NOMO-1 treated with DMSO at 0.1 percent for 48 hours (cell line): ENCODE data around the gene SORBS1.
A peak's percentile ranks its signal among the peaks of the same experiment; 100 is the strongest.
"Not testable (repeated sequence)": the region's sequence is repeated elsewhere in the genome, so short reads cannot be mapped to it uniquely, and the experiment has no call there.

Source experiments
- DNase-seq: peaks from one replicate; lab custom pipeline; 2025; ENCODE audit not compliant: unreplicated experiment; lab: John Stamatoyannopoulos, UW

The SORBS1 gene

DNA sequence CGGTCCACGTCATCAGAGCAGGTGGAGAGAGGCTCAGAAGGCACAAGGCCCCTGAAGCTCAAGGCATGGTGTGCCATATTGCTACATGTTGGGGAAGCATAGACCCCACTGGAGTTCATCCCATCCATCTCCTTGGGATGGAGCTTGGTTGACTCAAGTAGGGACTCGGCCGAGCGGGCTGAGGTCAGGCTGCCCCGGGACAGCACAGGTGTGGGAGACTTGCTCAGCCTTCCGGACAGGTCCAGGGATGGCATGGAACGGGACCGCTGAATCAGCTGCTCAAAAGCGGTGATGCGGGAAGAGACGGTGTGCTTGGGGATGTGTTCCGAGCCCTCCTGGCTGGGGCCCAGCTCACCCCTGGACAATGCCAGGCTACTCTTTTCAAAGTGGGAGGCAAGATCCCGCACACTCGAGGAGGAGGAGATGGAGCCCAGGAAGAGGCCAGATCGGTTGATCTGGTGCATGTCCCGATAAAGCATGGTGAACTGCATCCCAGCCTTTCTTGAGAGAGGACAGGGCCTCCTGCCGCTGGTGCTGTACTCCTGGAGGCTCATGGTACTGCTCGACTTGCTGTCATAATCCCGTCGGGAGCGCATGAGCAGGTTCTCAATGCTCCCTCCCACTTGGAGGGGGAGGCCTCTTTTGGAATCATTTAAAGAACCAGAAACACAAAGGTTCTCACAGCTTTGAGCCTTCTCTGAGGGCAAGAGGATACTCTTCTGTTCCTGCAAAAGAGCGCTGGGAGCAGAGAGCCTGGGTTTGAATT lies 204.8 kb downstream of the SORBS1 start:
- DNase-seq = no peak

DNA sequence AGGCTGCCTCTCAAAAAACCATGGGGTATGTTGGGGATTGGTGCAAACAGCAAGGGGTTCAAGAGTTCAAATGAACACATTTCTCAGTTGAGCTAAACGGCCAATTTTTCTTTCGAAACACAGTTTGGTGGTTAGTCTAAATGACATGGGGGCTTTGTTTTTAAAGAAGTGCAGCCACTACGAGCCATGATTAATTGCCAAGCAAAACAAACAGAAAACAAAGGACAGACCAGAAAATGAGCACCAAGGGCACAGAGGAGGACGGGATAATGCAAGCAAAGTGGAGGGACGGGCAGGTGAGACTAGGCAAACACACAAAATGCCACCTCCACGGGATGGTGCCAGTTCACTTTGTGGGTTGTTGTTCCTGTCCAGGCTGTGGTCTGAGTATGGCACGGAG lies 205.9 kb downstream of the SORBS1 start:
- peak; percentile 3 for DNase-seq

DNA sequence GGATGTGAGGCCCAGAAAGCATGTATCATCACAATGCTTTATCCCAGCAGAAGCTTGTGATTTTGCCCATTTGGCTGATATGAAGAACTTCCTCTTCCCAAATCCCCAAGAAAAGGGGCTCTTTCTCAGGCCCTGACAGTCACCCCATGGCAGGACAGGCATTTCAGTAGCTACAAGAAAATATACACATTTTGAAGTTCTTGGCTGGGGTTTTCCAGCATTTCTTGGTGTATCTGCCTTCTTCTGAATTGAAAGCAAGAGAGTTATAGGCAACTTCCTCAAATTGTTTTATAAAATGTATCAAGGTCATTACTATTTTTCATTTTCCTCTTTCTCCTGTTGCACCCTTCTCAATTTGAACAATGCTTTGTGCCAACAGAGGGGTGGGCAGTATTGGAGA lies 207.1 kb downstream of the SORBS1 start:
- DNase-seq = peak; percentile 14

DNA sequence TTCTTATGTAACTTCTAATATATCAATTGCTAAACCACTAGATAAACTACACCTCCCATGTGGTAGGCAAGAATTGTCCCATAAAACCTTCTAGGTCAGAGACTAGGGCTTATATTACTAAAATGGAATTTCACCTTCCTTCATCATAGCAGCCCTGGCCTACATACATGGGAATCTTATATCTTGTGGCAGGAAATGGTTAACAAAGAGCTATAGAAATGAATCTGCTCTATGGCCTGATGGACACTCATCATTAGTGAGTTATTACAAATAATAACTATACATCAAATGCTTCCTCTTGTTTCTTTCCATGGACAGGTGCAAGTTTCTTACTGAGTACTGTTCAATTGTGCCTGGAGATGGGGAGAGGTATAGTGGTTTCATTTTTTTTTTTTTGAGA lies 208.0 kb downstream of the SORBS1 start:
- no peak for DNase-seq

DNA sequence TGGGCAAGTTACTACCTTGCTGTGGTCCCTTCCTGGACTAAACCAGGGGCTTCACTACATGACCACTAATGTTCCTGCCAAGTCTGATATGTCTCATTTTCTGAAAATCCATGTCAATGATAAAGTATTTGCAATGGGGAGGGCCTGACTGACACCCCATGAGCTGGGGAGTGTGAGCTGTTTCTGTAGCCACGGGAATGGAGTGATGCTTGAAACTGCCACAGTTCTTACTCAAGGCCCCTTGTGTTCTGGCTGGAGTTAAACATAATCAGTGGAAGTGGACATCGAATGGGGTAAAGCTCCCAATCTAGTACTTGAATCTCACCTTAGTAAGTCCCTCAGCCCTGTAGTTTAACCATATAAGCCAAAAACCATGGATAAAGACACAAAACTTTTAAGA lies 208.5 kb downstream of the SORBS1 start:
- DNase-seq = no peak

DNA sequence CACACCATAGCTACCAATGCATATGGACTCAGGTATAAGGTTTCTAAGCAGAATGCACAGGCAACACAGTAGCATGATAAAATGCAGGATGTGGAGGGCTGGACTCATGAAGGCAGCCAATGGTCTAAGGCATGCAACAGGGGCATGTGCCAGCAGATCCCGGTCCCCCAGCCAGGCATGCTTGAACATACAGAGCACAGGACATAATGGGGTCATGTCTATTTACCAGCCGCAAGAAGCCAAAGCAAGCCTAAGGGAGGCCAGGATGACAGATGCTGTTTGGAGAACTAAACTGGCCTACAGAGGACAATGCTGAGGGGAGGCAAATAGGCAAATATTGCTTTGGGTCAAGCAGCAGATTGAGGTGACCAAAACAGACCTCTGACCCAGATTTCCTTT lies 210.3 kb downstream of the SORBS1 start:
- DNase-seq = no peak

DNA sequence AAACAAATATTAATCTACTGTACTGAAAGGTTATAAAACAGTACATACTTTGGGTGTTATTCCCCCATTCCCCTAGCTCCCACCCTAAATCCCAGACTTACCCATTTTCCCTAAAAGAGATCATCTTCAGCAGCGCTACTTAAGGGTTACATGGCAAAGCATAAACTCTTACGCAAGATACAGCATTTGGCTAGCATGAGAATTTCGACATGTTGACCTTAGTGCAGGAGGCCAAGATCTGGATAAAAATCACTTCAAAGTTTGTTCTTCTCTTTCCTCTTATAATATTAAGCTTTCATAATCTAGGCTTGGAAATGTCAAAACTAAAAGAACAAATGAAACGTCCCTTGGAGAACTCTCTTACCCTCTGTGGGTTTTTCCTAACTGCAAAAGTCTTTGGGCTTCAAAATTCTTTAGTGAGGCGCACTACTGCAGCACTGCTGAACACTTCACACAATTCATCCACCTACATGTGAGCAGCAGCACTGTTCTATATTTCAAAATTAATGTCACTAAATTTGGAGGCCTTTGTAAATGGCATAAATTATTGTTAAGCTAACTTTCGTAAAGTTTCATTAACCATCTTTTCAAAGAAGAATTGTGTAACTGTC lies 210.8 kb downstream of the SORBS1 start:
- peak; percentile 73 for DNase-seq

DNA sequence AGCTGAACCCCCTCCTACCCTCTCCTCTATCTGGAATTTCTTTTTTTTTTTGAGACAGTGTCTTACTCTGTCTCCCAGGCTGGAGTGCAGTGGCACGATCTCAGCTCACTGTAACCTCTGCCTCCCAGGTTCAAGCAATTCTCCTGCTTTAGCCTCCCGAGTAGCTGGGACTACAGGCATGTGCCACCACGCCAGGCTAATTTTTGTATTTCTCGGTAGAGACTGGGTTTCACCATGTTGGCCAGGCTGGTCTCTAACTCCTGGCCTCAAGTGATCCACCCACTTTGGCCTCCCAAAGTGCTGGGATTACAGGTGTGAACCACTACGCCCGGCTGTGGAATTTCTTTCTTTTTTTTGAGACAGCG lies 213.8 kb downstream of the SORBS1 start:
- DNase-seq = not testable (repeated sequence)

DNA sequence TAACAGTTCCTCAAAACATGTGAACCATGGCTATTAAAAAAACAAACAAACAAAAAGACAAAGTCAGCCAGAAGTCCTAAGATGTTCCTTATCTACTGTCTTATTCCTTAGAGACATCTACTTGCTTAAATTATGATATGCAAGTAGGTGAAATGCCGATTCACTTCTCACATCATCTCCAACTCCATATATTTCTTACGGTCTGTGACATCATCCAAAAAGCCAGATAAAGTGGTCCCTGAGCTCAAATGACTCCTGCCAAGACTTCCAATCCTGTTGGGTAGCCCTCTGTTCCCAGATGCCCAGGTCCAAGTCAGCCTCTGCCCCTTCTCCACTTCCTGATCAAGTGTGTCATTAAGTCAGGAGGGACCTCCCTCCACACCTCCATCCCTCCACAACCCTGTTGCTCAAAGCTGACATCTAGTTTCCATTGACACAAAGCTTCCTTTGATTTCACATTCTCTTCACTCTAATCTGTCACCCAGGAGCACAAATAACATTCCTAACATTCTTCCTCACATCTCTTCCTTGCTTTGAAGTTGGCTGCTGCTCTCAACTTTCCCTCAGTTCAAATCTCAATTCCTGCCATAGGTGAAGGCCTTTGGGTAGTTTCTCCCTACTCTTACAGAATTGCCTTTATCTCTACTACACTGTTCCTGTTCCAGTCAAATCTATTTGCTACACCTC lies 214.3 kb downstream of the SORBS1 start:
- no peak for DNase-seq

DNA sequence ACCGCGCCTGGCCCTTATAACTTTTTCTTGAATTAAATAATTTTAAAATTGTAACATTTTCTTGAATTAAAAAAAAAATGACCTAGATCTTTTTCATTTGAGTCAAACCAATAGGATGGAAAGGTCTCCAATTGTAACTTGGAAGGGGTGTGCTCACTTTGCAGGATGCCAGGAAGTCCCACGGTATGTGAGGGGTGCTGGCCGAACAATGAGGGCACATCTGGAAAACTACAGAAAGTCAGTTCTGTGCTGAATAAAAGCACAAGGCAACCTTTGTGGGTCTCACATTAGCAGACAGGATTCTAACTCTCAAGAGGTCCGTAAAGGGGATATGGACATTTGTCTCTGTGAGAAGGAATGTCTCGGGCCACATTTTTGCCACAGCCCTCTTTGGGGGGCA lies 217.6 kb downstream of the SORBS1 start:
- DNase-seq = no peak

DNA sequence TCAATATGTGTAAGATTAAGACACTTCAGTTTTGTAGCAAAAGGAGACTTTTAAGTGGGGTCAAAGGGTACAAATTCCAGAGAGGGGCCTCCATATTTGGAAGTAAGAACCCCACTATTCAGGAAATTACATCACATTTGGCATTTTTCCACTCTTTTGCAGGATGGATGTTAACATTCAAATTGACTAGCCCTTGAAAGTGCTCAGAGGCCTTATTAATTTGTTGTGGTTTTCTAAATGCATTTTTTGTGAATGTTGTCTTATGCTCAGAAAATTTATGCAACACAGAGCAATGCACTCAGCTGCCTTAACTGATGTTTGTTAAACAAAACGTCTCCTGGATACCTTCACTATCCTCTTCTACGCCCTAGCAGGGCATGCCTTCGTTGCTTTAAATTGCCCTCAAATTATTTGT lies 219.4 kb downstream of the SORBS1 start:
- no peak for DNase-seq

DNA sequence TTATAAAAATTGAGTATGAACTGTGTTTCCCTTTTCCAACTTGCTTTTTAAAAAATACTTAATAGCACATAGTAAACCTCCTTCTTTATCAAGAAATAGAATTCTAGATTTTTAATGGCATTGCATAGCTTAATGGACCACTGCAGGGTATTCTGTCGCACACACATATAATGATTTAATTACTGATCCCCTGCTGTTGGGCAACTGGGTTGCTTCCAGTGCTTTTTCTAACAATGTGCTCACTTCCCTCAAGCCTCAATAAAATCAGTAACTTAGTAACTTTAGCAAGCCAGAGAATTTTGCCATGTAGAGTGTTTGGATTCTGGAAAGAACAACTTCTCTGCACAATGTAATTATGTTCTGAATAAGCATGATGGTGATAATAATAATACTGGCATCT lies 221.3 kb downstream of the SORBS1 start:
- no peak for DNase-seq

DNA sequence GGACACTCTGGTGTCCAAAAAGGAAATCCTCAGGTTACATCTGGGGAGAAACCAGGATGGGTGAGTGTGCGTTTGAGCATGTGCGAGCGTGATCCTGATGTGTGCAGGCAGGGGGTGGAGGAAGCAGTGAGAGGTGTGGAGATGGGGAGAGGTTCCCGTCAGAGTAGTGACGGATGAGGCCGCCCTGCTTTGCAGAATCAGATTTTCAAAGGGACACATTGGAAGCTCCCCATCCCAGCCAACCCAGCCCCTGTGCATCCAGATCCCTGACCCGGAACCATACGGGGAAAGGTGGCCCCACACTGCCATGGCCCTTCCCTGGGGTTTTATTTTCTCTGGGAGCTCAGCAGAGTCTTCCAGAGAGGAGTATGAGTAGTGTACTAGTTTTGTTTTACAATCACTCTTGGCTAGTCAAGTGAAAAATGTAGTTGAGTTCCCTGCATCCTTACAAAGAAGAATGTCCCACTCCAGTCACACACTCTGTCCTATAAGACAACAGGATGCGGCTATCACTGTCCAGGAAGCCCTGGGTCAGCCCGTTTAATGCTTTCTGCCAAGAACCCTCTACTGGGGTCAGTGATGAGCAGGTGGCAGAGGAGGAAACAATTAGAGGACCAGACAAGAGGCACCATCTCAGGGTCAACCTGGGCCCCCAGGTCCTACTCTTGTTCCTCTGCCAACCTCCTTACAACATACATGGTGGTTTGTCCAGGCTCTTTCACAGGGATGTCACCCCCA lies 223.6 kb downstream of the SORBS1 start:
- no peak for DNase-seq

DNA sequence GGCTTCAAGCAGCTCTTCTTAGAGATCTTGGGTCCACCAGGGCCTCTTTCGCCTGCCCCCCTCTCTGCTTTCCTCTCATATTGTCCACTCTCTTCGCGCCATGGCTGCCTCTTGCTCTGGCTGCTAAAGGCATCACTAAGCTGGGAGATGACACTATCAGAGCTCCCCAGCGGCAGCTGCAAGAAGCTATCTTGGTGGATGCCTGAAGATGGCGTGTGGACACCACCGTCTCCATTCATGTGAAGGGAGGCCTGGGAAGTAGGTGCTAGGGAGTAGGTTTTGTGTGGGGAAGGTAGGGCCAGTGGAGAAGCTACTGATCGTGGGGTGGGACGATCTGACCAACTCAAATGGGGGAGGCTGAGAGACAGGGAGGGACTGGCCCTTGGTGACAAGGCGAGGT lies 224.5 kb downstream of the SORBS1 start:
- no peak for DNase-seq

DNA sequence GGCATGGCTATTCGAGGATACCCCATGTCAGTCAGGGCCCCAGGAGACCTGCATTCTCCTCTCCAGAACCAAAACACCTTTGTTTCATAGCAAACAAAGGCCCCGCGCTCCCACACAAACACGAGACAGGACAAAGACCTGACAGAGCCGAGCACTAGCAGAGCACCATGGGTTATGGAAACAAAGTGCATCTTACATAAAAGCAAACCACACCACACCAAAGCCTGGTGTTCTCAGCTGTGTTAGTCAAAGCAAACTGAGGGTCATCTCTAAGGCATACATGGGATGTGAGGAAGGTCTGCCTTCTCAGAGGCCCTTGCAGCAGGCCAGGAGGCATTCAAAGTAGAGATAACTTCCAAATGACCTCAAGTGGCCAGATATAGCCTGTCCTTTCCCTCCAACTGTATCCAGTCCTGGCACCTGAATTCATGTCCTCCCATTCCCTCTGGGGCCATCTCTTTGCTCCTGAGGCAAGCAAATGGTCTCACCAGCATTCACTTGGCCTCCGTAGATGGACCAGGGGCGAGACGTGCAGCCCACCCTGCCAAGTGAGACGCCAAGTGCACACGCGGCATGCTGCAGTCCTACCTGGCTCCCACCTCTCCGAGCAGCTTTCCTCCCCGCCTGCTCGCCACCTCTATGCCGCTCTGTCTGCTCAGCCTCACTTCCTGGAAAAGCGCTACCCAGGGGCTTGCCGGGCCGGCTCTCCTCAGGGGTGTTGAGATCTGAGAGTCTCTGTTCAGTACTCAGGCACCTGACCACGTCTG lies 225.1 kb downstream of the SORBS1 start:
- DNase-seq = no peak

DNA sequence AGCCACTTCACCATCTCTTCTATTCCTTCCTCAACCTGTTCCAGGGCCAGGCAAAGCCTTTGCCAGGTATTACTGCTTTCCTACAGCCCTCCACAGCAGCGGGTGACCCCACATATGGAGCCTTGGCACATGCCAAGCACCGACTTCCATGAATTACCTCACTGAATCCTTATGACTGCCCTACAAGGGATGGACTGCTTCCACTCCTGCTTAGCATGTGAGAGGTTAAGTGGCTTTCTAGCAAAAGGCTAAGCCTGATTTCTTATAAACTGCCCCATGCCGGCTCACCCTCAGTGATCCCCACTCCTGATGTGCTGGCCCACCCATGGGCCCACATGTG lies 226.4 kb downstream of the SORBS1 start:
- no peak for DNase-seq

DNA sequence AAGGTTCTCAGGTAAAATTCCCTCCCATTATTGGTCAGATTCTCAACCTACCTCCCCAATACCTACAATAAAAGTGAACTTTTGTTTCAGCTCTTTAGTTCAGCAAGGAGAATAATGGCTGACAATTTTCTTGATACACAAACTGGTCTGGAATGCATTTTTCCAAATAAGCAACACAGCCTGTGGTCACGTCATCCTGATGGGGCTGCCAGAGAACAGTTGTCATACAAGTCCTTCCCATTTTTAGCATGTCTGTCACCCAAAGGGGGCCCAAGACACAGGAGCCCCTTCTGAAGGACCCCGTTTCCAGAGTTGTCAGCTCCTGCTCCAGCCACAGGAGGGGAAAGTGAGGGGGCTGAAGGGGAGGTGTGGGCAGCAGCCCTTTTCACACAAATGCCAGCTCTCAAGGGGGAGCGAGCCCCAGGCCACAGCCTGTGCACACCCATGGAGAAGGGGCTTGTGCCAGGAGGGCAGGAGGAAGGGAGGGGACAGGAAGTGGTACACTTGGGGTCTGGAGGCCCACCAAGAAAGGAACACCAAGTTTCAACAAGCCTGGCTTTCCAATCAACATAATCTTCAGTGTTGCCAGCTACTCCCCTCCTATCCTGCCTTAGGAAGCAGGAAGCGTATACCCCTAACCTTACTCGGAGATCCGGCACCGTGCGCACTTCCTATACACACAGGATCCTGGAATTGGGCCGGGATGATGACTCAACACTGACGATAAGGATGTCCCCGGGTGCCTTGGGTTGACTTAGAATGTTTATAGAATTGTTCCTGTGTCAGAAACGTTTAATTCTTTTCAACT lies 227.0 kb downstream of the SORBS1 start:
- DNase-seq = no peak

DNA sequence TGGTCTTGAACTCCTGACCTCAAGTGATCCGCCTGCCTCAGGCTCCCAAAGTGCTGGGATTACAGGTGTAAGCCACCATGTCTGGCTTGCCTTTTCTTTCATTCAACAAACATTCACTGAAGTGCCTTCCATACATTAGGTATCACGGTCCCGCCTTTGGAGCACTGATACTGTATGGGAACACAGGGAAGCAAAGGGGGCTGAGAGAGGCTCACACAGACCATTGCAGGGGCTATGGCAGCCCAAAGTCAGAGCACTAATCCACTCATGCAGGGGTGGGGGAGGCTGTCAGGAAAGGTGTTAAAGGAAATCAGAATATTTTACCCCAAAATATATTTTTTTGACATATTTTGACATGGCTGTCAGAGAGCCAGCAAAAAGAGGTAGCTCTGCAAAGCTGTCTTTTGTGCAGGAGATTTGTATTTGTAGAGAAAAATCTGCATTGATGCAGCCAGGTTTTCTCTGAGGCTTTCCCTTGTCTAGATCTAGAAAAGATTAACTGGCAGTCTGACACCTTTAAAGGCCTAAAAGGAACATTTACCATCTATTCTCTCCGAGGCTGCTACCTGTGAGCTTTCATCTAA lies 228.4 kb downstream of the SORBS1 start:
- DNase-seq = no peak

DNA sequence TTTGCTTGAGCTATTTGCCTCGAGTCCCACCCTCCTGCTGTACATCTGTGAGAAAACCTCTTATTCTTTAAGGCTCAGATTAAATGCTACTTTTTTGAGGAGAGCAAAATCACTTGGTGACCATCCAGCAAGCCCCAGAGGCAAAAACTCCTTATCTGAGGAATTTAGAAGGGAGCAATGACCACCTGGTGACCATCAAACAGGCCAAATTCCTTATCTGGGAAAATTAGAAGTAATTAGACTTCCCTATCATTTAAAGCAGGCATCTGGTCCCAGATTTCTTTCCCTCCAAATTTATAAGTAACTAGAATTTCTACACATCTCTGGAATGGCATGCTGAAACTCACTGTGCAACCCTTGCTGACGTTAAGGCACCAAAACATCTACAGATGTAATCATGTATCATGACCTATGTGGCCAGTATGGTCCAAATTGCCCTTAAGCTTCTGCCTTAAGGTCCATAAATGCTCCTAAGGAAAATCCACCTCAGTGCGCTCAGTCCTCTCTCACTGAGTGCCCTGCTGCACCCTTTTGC lies 229.5 kb downstream of the SORBS1 start:
- no peak for DNase-seq
